IPS-18c (cell line): ENCODE data around the gene SUSD4.
"Not testable (repeated sequence)": the region's sequence is repeated elsewhere in the genome, so short reads cannot be mapped to it uniquely, and the experiment has no call there.

Experiments used
- H3K4me3 ChIP-seq: 2 replicates; pipeline ENCODE4 v1.7.0; 2013; ENCODE audit warnings: low read depth, mild to moderate bottlenecking, low read length, moderate library complexity; ENCODE audit not compliant: insufficient read depth
- H3K9me3 ChIP-seq: one replicate; pipeline ENCODE4 v1.6.1; 2013; ENCODE audit warnings: mild to moderate bottlenecking, low read length, moderate library complexity; ENCODE audit not compliant: control insufficient read depth, insufficient read depth

SUSD4 gene

GRCh38 chr1:223316082-223316481 lies 47.9 kb downstream of the SUSD4 start:
- Histone ChIP-seq H3K9me3 (no peaks in the 10 kb centered on the region), H3K4me3 (no peak overlapping the region)

- Histone ChIP-seq H3K4me3 (no peak overlapping the region), H3K9me3 (no peaks in the 10 kb centered on the region)
These were observed 48.3 kb downstream of the SUSD4 start for GRCh38 chr1:223315665-223316064.

DNA sequence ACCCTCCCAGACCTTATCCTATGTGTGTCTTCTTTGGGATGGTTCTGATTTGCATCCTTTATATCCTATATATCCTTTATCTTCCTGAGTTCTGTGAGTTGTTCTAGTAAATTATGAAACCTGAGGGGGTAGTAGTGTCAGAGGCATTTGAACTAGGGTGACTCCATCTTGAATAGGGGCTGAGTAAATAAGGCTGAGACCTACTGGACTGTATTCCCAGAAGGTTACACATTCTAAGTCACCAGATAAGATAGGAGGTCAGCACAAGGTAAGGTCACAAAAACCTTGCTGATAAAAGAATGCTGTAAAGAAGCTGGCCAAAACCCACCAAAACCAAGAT lies 50.6 kb downstream of the SUSD4 start:
- H3K9me3 ChIP-seq, result no peaks in the 10 kb centered on the region
- no peak overlapping the region for H3K4me3 ChIP-seq

GRCh38 chr1:223312705-223313414 lies 51.1 kb downstream of the SUSD4 start:
- H3K9me3 ChIP-seq, result no peaks in the 10 kb centered on the region
- no peak overlapping the region for H3K4me3 ChIP-seq

- Histone ChIP-seq H3K4me3 (no peak overlapping the region), H3K9me3 (no peaks in the 10 kb centered on the region)
These were observed 51.7 kb downstream of the SUSD4 start for GRCh38 chr1:223312273-223312672.

GRCh38 chr1:223311826-223312225 lies 52.1 kb downstream of the SUSD4 start:
- Histone ChIP-seq H3K9me3 (no peaks in the 10 kb centered on the region), H3K4me3 (no peak overlapping the region)

DNA sequence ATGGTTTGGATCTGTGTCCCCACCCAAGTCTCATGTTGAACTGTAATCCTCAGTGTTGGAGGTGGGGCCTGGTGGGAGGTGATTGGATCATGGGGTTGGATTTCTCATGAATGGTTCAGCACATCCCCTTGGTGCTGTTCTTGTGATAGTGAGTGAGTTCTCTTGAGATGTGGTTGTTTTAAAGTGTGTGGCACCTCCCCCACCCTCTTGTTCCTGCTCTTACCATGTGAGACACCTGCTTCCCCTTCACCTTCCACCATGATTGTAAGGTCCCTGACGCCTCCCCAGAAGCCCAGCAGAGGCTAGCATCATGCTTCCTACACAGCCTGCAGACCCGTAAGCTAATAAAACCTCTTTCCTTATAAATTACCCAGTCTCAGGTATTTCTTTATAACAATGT lies 55.8 kb downstream of the SUSD4 start:
- H3K4me3 ChIP-seq, result no peak overlapping the region
- H3K9me3 ChIP-seq, result no peaks in the 10 kb centered on the region

DNA sequence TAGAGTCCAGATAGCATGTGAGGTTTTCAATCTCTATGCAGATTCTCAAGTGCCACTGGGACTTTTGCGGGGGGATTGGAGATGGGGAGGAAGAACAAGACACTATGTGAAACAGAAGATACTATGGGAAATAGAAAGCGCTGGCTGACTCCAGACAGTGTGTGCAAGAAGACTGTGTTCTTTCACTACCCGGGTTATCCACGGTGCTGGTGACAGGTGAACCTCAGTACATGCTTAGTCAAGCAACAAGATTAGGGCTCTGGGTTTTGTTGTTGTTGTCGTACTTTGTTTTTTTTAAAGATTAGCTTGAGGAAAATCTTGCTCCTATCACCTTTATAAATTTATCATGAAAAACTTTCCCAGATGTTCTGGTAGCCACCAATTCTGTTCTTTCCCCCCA lies 56.4 kb downstream of the SUSD4 start:
- H3K9me3 ChIP-seq, result no peaks in the 10 kb centered on the region

GRCh38 chr1:223304931-223305330 lies 59.0 kb downstream of the SUSD4 start:
- Histone ChIP-seq H3K4me3 (no peak overlapping the region), H3K9me3 (no peaks in the 10 kb centered on the region)

More for the DNA sequence above, 56.4 kb downstream of the SUSD4 start:
- no peak overlapping the region for H3K4me3 ChIP-seq

- Histone ChIP-seq H3K9me3 (no peaks in the 10 kb centered on the region), H3K4me3 (no peak overlapping the region)
These were observed 62.6 kb downstream of the SUSD4 start for GRCh38 chr1:223301371-223301770.

DNA sequence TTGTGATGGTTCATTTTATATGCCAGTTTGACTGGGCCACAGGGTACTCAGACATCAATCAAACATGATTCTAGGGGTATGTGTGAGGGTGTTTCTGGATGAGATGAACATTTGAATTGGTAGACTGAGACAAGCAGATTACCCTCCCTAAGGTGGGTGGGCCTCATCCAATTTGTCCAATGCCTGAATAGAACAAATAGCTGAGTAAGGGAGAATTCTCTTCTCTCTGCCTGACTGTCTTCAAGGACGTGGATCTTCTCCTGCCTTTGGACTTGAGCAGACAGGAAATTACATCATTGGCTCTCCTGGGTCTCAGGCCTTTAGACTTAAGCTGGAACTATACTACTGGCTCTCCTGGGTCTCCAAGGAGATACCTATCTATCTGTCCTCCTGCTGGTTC lies 64.4 kb downstream of the SUSD4 start:
- no peaks in the 10 kb centered on the region for H3K9me3 ChIP-seq
- H3K4me3 ChIP-seq, result no peak overlapping the region

DNA sequence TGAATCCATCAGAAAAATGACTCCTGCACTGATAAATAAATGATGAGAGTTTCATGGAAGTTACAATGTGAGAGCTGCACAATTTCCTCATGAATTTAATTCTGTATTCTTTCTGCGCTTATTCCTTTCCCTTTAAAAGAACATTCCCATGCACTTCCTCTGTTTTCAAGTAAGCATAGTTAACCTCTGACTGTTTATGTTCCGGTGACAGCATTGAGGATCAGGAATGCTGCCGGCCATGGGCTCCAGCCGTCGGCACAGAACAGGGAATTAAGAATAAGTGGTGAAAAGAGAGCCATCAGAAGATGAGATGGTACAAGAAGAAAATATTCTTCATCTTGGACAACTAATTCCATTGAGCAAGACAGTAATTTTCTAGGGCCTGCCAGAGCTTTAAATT lies 65.3 kb downstream of the SUSD4 start:
- no peaks in the 10 kb centered on the region for H3K9me3 ChIP-seq

GRCh38 chr1:223297800-223298199 lies 66.2 kb downstream of the SUSD4 start:
- Histone ChIP-seq H3K4me3 (no peak overlapping the region), H3K9me3 (no peaks in the 10 kb centered on the region)

More for the DNA sequence above, 65.3 kb downstream of the SUSD4 start:
- no peak overlapping the region for H3K4me3 ChIP-seq

DNA sequence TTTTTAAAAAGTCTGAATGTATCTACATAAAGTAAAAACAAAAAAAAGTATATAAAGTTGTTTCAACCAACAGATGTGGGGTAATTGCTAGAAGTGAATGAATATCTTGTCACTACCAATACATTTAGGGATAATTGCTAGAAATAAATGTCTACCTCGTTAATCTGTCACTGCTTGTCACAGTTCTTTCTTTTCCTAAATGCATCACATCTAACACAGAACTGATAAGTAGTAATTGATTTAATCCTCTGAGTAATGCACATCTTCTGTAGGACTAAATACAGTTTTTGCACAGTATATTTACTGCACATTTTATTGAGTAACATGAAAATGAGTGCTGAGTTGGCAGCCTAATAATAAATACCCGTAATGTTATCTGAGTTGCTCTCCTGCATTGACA lies 72.2 kb downstream of the SUSD4 start:
- Histone ChIP-seq H3K4me3 (no peak overlapping the region), H3K9me3 (no peaks in the 10 kb centered on the region)

GRCh38 chr1:223290397-223290796 lies 73.6 kb downstream of the SUSD4 start:
- no peaks in the 10 kb centered on the region for H3K9me3 ChIP-seq
- H3K4me3 ChIP-seq, result no peak overlapping the region

GRCh38 chr1:223289621-223290020 lies 74.4 kb downstream of the SUSD4 start:
- Histone ChIP-seq H3K9me3 (no peaks in the 10 kb centered on the region), H3K4me3 (no peak overlapping the region)

GRCh38 chr1:223288826-223289225 lies 75.2 kb downstream of the SUSD4 start:
- H3K9me3 ChIP-seq, result no peaks in the 10 kb centered on the region
- H3K4me3 ChIP-seq, result no peak overlapping the region

- no peak overlapping the region for H3K4me3 ChIP-seq
- H3K9me3 ChIP-seq, result no peaks in the 10 kb centered on the region
These were observed 78.5 kb downstream of the SUSD4 start for GRCh38 chr1:223285452-223285851.

DNA sequence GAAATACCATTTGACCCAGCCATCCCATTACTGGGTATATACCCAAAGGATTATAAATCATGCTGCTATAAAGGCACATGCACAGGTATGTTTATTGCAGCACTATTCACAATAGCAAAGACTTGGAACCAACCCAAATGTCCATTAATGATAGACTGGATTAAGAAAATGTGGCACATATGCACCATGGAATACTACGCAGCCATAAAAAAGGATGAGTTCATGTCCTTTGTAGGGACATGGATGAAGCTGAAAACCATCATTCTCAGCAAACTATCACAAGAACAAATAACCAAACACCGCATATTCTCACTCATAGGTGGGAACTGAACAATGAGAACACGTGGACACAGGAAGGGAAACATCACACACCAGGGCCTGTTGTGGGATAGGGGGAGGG lies 80.3 kb downstream of the SUSD4 start:
- H3K4me3 ChIP-seq, H3K9me3 ChIP-seq: not testable (repeated sequence)
